HEK293T (cell line): ENCODE results near the gene IL22RA2.
"Not testable (repeated sequence)": the region's sequence is repeated elsewhere in the genome, so short reads cannot be mapped to it uniquely, and the experiment has no call there.

ENCODE experiments used
- CTCF ChIA-PET: fragments of 350-600 bp; formaldehyde crosslinking; extraction: SDS; loops from one replicate; lab custom pipeline; 2021; ENCODE audit warnings: antibody characterized with exemption, inconsistent platforms; lab: Yijun Ruan, JAX
- POLR2A ChIA-PET: fragments of 350-600 bp; formaldehyde crosslinking; extraction: SDS; loops from one replicate; lab custom pipeline; 2020; ENCODE audit warnings: antibody characterized with exemption, inconsistent platforms; lab: Yijun Ruan, JAX
- DNase-seq: peaks from one replicate; pipeline ENCODE4 v3.0.0; 2012; ENCODE audit warnings: mixed read lengths; ENCODE audit errors: extremely low spot score
- ARNT ChIP-seq: fragments of 450-650 bp; IDR thresholded peaks from 2 replicates; pipeline ENCODE4 v1.6.1; 2017; ENCODE audit warnings: mild to moderate bottlenecking
- BHLHE40 ChIP-seq: fragments of 450-650 bp; IDR thresholded peaks from 2 replicates; pipeline ENCODE4 v1.6.1; 2016; ENCODE audit warnings: mild to moderate bottlenecking, moderate library complexity, borderline replicate concordance
- CTBP1 ChIP-seq: fragments of 450-650 bp; IDR thresholded peaks from 2 replicates; pipeline ENCODE4 v1.6.1; 2016; ENCODE audit warnings: borderline replicate concordance
- ELF4 ChIP-seq: fragments of 450-650 bp; IDR thresholded peaks from 2 replicates; pipeline ENCODE4 v1.6.1; 2017; ENCODE audit warnings: antibody characterized with exemption
- FOXA1 ChIP-seq: fragments of 450-650 bp; IDR thresholded peaks from 2 replicates; pipeline ENCODE4 v1.6.1; 2016; ENCODE audit warnings: mild to moderate bottlenecking
- FOXK2 ChIP-seq: fragments of 450-650 bp; IDR thresholded peaks from 2 replicates; pipeline ENCODE4 v1.6.1; 2016; ENCODE audit warnings: mild to moderate bottlenecking
- FOXM1 ChIP-seq: fragments of 450-650 bp; IDR thresholded peaks from 2 replicates; pipeline ENCODE4 v1.6.1; 2017; ENCODE audit warnings: mild to moderate bottlenecking, borderline replicate concordance
- HDGF ChIP-seq: fragments of 450-650 bp; IDR thresholded peaks from 2 replicates; pipeline ENCODE4 v1.6.1; 2017; ENCODE audit warnings: antibody characterized with exemption, borderline replicate concordance
- L3MBTL2 ChIP-seq: fragments of 450-650 bp; conservative IDR thresholded peaks from 2 replicates; pipeline ENCODE4 v1.6.1; 2016; ENCODE audit warnings: mild to moderate bottlenecking
- LEF1 ChIP-seq: fragments of 450-650 bp; IDR thresholded peaks from 2 replicates; pipeline ENCODE4 v1.6.1; 2017; ENCODE audit warnings: mild to moderate bottlenecking, borderline replicate concordance
- NFRKB ChIP-seq: fragments of 450-650 bp; IDR thresholded peaks from 2 replicates; pipeline ENCODE4 v1.6.1; 2016; ENCODE audit warnings: mild to moderate bottlenecking, moderate library complexity
- SP1 ChIP-seq: fragments of 450-650 bp; IDR thresholded peaks from 2 replicates; pipeline ENCODE4 v1.6.1; 2017
- SUZ12 ChIP-seq: fragments of 450-650 bp; IDR thresholded peaks from 2 replicates; pipeline ENCODE4 v1.6.1; 2016; ENCODE audit warnings: mild to moderate bottlenecking
- TARDBP ChIP-seq: fragments of 450-650 bp; IDR thresholded peaks from 2 replicates; pipeline ENCODE4 v1.6.1; 2016
- ZNF384 ChIP-seq: fragments of 450-650 bp; IDR thresholded peaks from 2 replicates; pipeline ENCODE4 v1.6.1; 2016
- TF ChIP-seq, protein P1 (sequence below): fragments of 450-650 bp; IDR thresholded peaks from 2 replicates; pipeline ENCODE4 v1.6.1; 2016

The IL22RA2 gene

DNA sequence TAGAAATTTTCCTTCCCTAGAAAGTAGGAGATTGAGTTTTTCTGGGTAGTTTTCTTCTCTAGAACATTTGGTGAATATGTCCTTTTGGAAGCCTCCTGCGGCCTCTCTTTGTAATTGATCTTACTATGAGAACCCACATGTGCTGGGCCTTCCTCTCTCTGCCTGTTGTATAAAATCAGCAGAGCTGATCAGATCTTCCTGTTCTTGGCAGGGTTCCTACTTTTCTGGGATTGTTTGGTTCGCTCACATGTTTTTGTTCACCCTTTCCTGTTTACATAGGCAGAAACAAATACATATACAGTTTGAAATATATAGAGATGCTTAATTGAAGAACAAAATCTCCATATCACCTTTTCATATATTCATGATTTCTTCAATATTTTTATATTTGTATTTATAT, 57.8 kb downstream of the IL22RA2 start:
- no peak for TF ChIP-seq FOXK2
- no peak for TF ChIP-seq NFRKB
- no peak for DNase-seq
- ChIA-PET POLR2A (no interaction called here), CTCF (no interaction called here)

- CTCF ChIA-PET, result no interaction called here
- DNase-seq, result no peak
- TF ChIP-seq SP1, result no peak
- TF ChIP-seq FOXM1, result no peak
- TF ChIP-seq BHLHE40, result no peak
- no peak for TF ChIP-seq ELF4
- no peak for TF ChIP-seq NFRKB
- no peak for TF ChIP-seq TARDBP
- TF ChIP-seq L3MBTL2, result no peak
- TF ChIP-seq FOXA1, result no peak
- no peak for TF ChIP-seq HDGF
- TF ChIP-seq SUZ12, result no peak
- TF ChIP-seq ARNT, result no peak
- no peak for TF ChIP-seq FOXK2
- no peak for TF ChIP-seq LEF1
- TF ChIP-seq, protein P1, sequence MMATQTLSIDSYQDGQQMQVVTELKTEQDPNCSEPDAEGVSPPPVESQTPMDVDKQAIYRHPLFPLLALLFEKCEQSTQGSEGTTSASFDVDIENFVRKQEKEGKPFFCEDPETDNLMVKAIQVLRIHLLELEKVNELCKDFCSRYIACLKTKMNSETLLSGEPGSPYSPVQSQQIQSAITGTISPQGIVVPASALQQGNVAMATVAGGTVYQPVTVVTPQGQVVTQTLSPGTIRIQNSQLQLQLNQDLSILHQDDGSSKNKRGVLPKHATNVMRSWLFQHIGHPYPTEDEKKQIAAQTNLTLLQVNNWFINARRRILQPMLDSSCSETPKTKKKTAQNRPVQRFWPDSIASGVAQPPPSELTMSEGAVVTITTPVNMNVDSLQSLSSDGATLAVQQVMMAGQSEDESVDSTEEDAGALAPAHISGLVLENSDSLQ, result no peak
- TF ChIP-seq ZNF384, result no peak
- TF ChIP-seq CTBP1, result no peak
- POLR2A ChIA-PET, result no interaction called here
Observed at GRCh38 chr6:137112067-137112355, 61.4 kb downstream of the IL22RA2 start.

DNA sequence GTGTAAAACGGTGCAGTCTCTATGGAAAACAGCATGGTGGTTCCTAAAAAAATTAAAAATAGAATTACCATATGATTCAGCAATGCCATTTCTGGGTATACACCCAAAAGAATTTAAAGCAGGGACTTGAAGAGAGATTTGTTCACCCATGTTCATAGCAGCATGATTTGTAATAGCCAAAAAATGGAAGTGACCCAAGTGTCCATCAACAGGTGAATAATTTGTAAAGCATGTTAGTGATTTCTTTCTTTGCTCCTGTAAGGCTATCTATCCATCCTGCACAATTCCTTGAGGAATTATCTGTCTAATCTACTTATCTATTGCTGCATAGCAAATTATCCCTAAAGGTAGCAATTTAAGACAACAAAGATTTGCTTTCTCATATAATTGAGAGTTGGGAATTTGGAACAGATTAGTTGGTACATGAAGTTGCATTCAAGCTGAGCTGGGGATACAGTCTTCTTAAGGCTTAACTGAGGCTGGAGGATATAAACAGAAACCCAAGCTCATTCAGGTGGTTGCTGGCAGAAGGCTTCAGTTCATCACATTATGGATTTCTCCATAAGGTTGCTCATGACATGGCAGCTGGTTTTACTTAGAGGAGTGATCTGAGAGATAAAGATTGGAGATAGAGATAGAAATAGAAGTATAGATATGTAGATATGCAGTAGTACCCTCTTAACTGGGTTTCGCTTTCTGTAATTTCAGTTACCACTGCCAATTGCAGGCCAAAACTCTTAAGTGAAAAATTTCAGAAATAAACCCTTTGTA, 62.0 kb downstream of the IL22RA2 start:
- ChIA-PET CTCF (no interaction called here), POLR2A (no interaction called here)
- DNase-seq, result no peak
- no peak for TF ChIP-seq FOXK2
- TF ChIP-seq SP1, result no peak
- TF ChIP-seq FOXA1, result no peak
- no peak for TF ChIP-seq HDGF
- TF ChIP-seq NFRKB, result no peak
- TF ChIP-seq CTBP1, result no peak
- no peak for TF ChIP-seq SUZ12
- no peak for TF ChIP-seq TARDBP
- TF ChIP-seq FOXM1, result no peak
- no peak for TF ChIP-seq L3MBTL2
- TF ChIP-seq ELF4, result no peak
- no peak for TF ChIP-seq LEF1

DNA sequence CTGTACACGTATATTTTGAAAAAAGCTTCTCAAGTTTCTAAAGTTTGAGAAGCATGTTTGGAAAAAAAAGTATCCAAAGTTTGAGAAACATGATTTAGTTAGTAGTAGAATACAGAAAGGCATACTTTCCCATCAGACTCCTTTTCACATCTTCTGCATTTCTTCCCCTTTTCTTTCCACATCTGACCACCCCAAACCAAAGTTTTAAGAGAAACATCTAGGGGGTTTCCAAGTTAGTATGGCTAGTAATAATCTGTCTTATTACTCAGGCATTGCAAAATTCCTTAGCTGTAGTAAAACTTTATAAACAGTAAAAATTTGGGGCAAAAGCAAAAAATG, 65.7 kb downstream of the IL22RA2 start:
- ChIA-PET POLR2A (no interaction called here), CTCF (interaction anchor here (0.6 kb wide), 1 partner anchor 285 kb away, joined by 3 read pairs; no protein-coding TSS in a partner anchor)
- no peak for DNase-seq
- TF ChIP-seq FOXA1 (no peak), ELF4 (no peak), ZNF384 (no peak), BHLHE40 (no peak), NFRKB (no peak), HDGF (no peak), CTBP1 (no peak), TARDBP (no peak), FOXK2 (no peak), SP1 (no peak), SUZ12 (no peak), L3MBTL2 (no peak)

GRCh38 chr6:137107047-137107766, 66.2 kb downstream of the IL22RA2 start:
- DNase-seq, POLR2A ChIA-PET: not testable (repeated sequence)
- CTCF ChIA-PET, result interaction anchor here (0.6 kb wide), 1 partner anchor 286 kb away, joined by 3 read pairs; no protein-coding TSS in a partner anchor

GRCh38 chr6:137106183-137106582, 67.3 kb downstream of the IL22RA2 start:
- POLR2A ChIA-PET, result no interaction called here
- CTCF ChIA-PET, result interaction anchor here (0.7 kb wide), 1 partner anchor 38 kb away, joined by 3 read pairs; no protein-coding TSS in a partner anchor
- no peak for DNase-seq
- TF ChIP-seq L3MBTL2 (no peak), NFRKB (no peak), SUZ12 (no peak), CTBP1 (no peak), TARDBP (no peak), HDGF (no peak), FOXM1 (no peak), ZNF384 (no peak), FOXK2 (no peak), ELF4 (no peak)
- TF ChIP-seq, protein P1, result no peak

- ChIA-PET CTCF (no interaction called here), POLR2A (no interaction called here)
- no peak for DNase-seq
- no peak for TF ChIP-seq ARNT
Observed at GRCh38 chr6:137105375-137105774, 68.1 kb downstream of the IL22RA2 start.
